ENCODE results near the gene TBC1D16. TPM values are rescaled to one million over a fixed set of nuclear protein-coding genes. Genes with fewer than 3 reads are reported as not detected.

TBC1D16 gene
- total and polyA plus RNA-seq, 10 of the 15 experiments (the other 5 are each of a cell fraction or from before 2014, with no cell fraction given) = 0.01 to 0.13 (median 0.06) TPM; not detected in 3

DNA sequence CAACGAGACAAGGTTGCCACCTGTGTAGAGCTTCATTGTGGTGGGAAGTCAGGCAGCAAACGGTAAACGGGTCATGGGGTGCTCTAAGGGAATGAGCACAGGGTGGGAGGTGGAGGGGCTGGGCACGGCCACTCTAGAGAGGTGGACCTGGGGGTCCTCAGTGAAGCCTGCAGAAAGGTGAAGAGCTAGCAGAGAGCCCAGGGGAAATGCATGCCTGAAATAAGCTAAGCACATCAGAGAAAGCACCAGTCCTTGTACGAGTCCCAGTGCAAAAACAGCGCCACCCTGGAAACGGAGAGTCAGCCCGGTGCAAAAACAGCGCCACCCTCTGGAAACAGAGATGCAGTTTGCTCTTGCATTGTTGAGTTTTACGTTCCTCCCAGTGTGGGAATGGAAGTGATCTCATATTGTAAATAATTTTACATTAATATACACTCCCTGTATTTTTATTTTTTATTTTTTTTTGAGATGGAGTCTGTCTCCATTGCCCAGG, 65.0 kb downstream of the TBC1D16 start (continued):
- peak; percentile 77 for TF ChIP-seq RAD21 (IDR thresholded peaks at IDR 0.05; ENCODE audit: insufficient read depth, low read depth, low read length)
- peak; percentile 54; the same call in 1 of the 2 replicates for TF ChIP-seq IRF4 (IDR thresholded peaks at IDR 0.05; ENCODE audit: low read depth, low read length)

DNA sequence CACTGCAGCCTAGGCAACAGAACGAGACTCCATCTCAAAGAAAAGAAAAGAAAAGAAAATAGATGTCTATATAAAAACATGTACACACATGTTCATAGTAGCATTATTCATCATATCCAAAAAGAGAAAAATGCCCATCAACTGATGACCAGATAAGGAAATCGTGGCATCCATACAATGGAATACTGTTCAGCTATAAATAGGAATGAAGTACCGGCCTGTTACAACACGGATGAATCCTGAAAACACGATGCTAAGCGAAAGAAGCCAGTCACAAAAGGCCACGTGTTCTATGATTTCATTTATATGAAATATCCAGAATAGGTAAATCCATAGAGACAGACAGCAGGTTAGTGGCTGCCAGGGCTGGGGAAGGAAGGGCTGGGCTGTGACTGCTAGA, 65.8 kb downstream of the TBC1D16 start:
- no peak overlapping the region for H3K4me3 ChIP-seq
- BruUV-seq (replicated peaks) = no TSS peak
- intact Hi-C loops (cut with micrococcal nuclease; ENCODE audit: unreplicated experiment) = loop anchor here (1.0 to 10.0 kb wide), 3 partner anchors 125 to 179 kb away; no protein-coding TSS in a partner anchor
- SMC1A ChIA-PET (ENCODE audit: uncharacterized antibody, unreplicated experiment) = interaction anchor here (0.6 to 1.8 kb wide), 7 partner anchors 24 to 182 kb away, joined by 3 to 11 read pairs (median 3); no protein-coding TSS in a partner anchor
- CTCF ChIA-PET = interaction anchor here (0.6 to 2.1 kb wide), 23 partner anchors 13 to 225 kb away, joined by 3 to 21 read pairs (median 5); partner anchors contain the start of genes CBX4 and CBX8
- no peaks in the 10 kb centered on the region for H4K20me1 ChIP-seq (ENCODE audit: control insufficient read depth, insufficient read depth)
- H3K79me2 ChIP-seq (ENCODE audit: control insufficient read depth, insufficient read depth, low read length) = no peaks in the 10 kb centered on the region
- FAIRE-seq = no peak
- POLR2A ChIA-PET = no interaction called here
- H2AFZ ChIP-seq (ENCODE audit: control insufficient read depth, low read depth, low read length) = no peak overlapping the region
- WGBS (ENCODE audit: insufficient coverage, insufficient replicate concordance, low lambda C conversion rate, missing lambda C conversion rate) = 59% methylated on average over 7 of the region's 7 CpGs
- RAD21 ChIA-PET (ENCODE audit: unreplicated experiment) = interaction anchor here (0.8 to 1.9 kb wide), 14 partner anchors 39 to 226 kb away, joined by 3 to 11 read pairs (median 4); partner anchors contain the start of genes CBX4 and CBX8
- TF ChIP-seq SUZ12 (IDR thresholded peaks at IDR 0.05; ENCODE audit: unreplicated experiment) (no peak), FOS (IDR thresholded peaks at IDR 0.05; ENCODE audit: borderline replicate concordance, extremely low read depth, insufficient read length) (no peak), SUPT20H (IDR thresholded peaks at IDR 0.05; ENCODE audit: borderline replicate concordance, control insufficient read depth, low read depth, low read length) (no peak), LARP7 (IDR thresholded peaks at IDR 0.05) (no peak), PML (IDR thresholded peaks at IDR 0.05; ENCODE audit: low read length) (no peak), NR2C2 (IDR thresholded peaks at IDR 0.05; ENCODE audit: borderline replicate concordance, control insufficient read depth, insufficient read length, low read depth) (no peak), TCF12 (IDR thresholded peaks at IDR 0.05; ENCODE audit: low read depth, low read length) (no peak)
- TF ChIP-seq, protein P1, sequence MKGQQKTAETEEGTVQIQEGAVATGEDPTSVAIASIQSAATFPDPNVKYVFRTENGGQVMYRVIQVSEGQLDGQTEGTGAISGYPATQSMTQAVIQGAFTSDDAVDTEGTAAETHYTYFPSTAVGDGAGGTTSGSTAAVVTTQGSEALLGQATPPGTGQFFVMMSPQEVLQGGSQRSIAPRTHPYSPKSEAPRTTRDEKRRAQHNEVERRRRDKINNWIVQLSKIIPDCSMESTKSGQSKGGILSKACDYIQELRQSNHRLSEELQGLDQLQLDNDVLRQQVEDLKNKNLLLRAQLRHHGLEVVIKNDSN (IDR thresholded peaks at IDR 0.05; ENCODE audit: borderline replicate concordance, extremely low read length, insufficient read depth, low read depth, low read length) = no peak
- DNase-seq (ENCODE audit: low read depth, low spot score) = no peak
- in situ Hi-C loops (cut with MboI) = loop anchor here (5.0 kb wide), 1 partner anchor 183 kb away; no protein-coding TSS in a partner anchor
- no peak overlapping the region for H3K4me2 ChIP-seq (ENCODE audit: control insufficient read depth, insufficient read depth)
- H3K27ac ChIP-seq (ENCODE audit: control insufficient read depth, insufficient read depth) = no peak overlapping the region
- peaks cover 0 to 4% of the 10 kb centered on the region in 2 experiments; a peak in 2 of 4 replicates for H3K27me3 ChIP-seq (replicated peaks in 1 of 2; ENCODE audit: control insufficient read depth in 2 of 2, insufficient read depth in 2 of 2, low read length in 1 of 2)
- H3K4me1 ChIP-seq (ENCODE audit: control insufficient read depth, insufficient read depth, low read length) = no peaks in the 10 kb centered on the region
- no peak overlapping the region for H3K9ac ChIP-seq (ENCODE audit: control insufficient read depth, insufficient read depth, low read length)
- no peaks in the 10 kb centered on the region for H3K36me3 ChIP-seq (ENCODE audit: control insufficient read depth in 2 of 2, insufficient read depth in 2 of 2, low read length in 1 of 2)
- ATAC-seq = no peak
- no peaks in the 10 kb centered on the region for H3K9me3 ChIP-seq (replicated peaks; ENCODE audit: control insufficient read depth, insufficient read depth, low read length)

Measured in GM12878 (cell line).